Activated CD4-positive, CD25-positive, alpha-beta regulatory T cell (primary cell): Measurements from ENCODE around the gene GTPBP2.
"Not testable (repeated sequence)": the region's sequence is repeated elsewhere in the genome, so short reads cannot be mapped to it uniquely, and the experiment has no call there.

Experiments used
- DNase-seq, 4 experiments: peaks; one replicate each; lab custom pipeline; 2025; lab: John Stamatoyannopoulos, UW

Gene GTPBP2

GRCh38 chr6:43657221-43657802 lies 28.2 kb upstream of the GTPBP2 start:
- DNase-seq: no peak

DNA sequence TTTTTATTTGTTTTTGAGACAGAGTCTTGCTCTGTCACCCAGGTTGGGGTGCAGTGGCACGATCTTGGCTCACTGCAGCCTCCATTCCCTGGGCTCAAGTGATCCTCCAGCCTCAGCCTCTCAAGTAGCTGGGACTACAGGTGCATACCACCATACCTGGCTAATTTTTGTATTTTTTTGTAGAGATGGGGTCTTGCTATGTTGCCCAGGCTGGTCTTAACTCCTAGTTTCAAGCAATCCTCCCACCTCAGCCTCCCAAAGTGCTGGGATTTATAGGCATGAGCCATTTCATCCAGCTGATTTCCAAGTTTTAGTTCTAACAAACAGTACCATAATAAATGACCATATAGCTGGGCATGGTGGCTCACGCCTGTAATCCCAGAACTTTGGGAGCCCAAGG lies 23.8 kb upstream of the GTPBP2 start:
- DNase-seq: not testable (repeated sequence)

- DNase-seq: no peak
Observed at GRCh38 chr6:43648248-43648647, 19.2 kb upstream of the GTPBP2 start.

DNA sequence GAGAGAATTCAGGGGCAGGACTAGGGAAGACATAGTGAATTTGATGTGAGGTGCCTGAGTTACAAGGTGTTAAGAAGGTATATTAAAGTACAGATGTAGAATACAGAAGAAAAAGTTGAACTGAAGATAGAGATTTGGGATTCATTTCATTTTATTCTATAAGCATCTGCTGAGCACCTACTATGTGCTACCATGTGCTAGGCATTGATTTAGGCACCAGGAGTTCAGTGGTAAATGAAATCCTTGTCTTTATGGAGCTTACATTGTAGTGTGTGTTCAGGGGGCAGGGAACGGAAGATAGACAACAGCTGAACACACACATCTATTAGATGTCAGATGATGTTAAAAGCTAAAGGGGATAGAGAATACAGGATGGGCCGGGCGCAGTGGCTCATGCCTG lies 18.5 kb upstream of the GTPBP2 start:
- DNase-seq: no peak

- no peak for DNase-seq
Observed at GRCh38 chr6:43645613-43645964, 16.5 kb upstream of the GTPBP2 start.

- peak in 3 of 4 experiments; percentile 39 to 44 (median 43) for DNase-seq
Observed at GRCh38 chr6:43644940-43645612, 16.0 kb upstream of the GTPBP2 start, which contains the start of gene RSPH9. TSS of gene RSPH9 (plus strand) at chr6:43645036. CDS start at chr6:43645099, 63 bp downstream.

DNA sequence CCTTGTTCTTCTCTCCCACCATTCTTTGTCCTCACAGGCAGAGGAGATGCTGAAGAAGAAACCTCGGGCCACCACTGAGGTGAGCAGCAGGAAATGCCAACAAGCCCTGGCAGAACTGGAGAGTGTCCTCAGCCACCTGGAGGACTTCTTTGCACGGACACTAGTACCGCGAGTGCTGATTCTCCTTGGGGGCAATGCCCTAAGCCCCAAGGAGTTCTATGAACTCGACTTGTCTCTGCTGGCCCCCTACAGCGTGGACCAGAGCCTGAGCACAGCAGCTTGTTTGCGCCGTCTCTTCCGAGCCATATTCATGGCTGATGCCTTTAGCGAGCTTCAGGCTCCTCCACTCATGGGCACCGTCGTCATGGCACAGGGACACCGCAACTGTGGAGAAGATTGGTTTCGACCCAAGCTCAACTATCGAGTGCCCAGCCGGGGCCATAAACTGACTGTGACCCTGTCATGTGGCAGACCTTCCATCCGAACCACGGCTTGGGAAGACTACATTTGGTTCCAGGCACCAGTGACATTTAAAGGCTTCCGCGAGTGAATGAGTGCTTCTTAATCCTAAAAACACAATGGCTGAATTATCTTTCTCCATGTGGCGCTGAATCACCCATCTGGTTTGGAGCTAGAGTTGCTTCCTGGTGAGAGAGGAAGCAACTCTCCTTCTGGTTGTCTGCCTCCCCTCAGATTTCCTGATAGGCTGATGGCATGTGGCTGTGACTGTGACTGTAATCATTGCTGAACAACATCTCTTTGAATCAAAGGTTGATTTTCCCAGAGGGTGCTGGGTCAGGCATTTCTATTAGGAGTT lies 11.1 kb upstream of the GTPBP2 start:
- DNase-seq: no peak

DNA sequence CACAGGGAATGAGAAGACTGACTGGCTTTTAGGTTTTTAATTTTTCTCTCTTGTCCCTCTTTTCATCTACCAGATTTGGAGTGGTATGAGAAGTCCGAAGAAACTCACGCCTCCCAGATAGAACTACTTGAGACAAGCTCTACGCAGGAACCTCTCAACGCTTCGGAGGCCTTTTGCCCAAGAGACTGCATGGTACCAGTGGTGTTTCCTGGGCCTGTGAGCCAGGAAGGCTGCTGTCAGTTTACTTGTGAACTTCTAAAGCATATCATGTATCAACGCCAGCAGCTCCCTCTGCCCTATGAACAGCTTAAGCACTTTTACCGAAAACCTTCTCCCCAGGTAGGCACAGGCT lies 7.2 kb upstream of the GTPBP2 start:
- no peak for DNase-seq

GRCh38 chr6:43635387-43636307 lies 6.6 kb upstream of the GTPBP2 start, which contains the start of gene MAD2L1BP:
TSS of gene MAD2L1BP (plus strand) at chr6:43635840. CDS start at chr6:43635876, 36 bp downstream.
- DNase-seq: peak; percentile 67 to 73 (median 72)

DNA sequence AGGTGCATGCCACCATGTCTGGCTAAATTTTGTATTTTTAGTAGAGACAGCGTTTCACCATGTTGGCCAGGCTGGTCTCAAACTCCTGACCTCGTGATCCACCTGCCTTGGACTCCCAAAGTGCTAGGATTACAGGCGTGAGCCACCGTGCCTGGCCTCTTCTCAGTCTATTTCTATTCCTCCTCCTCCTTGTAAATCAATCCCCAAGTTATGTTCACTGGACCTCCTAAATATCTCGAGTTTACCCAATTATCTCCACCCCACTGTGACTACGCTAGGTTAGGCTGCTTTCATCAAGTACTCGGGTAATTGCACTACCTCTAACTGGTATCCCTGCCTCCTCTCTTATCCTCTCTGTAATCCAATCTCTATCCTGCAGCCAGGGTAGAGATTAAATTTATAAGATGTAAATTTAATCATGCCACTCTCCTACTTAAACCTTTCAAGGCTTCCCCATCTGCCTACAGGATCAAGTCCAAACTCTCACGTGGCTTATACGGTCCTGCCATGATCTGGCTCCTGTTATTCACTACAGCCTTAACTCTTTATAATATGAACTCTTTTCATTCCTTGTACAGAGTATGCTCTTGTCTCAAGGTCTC lies 5.7 kb upstream of the GTPBP2 start:
- DNase-seq: no peak

DNA sequence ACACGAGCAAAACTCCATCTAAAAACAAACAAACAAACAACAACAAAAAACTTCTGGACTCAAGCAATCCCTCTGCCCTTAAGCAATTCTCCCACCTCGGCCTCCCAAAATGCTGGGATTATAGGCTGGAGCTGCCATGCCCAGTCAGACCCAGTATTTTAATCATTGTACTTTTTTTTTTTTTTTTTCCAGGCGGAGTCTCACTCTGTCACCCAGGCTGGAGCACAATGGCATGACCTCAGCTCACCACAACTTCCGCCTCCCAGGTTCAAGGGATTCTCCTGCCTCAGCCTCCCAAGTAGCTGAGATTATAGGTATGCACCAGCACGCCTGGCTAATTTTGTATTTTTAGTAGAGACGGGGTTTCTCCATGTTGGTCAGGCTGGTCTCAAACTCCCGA lies 3.9 kb upstream of the GTPBP2 start:
- not testable (repeated sequence) for DNase-seq

GRCh38 chr6:43630980-43631619 lies 2.0 kb upstream of the GTPBP2 start:
- DNase-seq: no peak

DNA sequence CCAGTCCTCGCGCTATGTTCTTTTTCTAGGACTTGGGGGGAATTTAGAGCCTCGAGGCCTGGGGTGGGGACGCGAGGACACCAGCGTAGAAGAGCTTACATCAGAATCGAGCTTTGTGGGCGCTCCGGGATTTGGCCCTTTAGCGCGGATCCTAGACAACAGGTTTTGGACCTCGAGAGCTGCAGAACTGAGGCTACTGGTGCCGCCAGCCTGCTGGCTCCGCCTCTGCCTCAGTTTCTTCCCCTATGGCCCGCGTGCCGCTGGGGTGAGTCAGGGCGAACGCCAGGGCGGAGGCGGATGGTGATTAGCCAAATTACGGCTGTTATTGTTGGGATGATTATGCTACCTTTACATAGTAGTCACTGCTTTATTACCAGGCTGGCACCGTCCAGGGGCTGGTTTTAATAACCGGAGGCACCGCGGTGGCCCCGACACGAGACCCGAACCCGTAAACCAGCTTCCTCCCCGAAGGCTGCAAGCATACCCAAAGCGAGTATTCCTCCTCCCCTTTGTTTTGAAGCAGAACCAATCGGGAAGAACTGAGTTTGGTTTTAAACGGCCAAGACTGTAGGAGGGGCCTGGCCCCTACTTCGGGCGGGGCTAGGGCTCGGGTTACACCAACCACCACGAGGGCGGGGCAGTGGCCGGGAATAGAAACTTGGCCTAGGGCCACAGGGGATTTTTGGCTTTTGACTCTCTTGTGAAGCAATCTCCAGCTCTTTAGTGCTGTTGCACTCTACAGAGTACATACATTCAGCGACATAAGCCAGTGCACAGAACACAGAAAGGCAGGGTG lies 639 bp upstream of the GTPBP2 start:
- DNase-seq: peak; percentile 57 to 74 (median 62)

- DNase-seq: peak; percentile 28 to 36 (median 34)
Observed at GRCh38 chr6:43628393-43629103, 516 bp downstream of the GTPBP2 start.

GRCh38 chr6:43627008-43627825 lies 1.8 kb downstream of the GTPBP2 start:
- DNase-seq: no peak

GRCh38 chr6:43625393-43625992 lies 3.6 kb downstream of the GTPBP2 start:
- DNase-seq: no peak

- no peak for DNase-seq
Observed at GRCh38 chr6:43624786-43625288, 4.2 kb downstream of the GTPBP2 start.
